Nephron progenitor cell (in vitro differentiated cells): Measurements from ENCODE around the gene RRP8.

ENCODE experiments used
- DNase-seq: peaks from one replicate; pipeline ENCODE4 v3.0.0; 2021
- H3K27ac Mint-ChIP-seq: 2 replicates; pipeline ENCODE4 v1.8.0; 2021; ENCODE audit warnings: mild to moderate bottlenecking, moderate library complexity, mixed read lengths
- H3K27me3 Mint-ChIP-seq: 2 replicates; pipeline ENCODE4 v1.8.0; 2021; ENCODE audit warnings: mild to moderate bottlenecking, low read depth, mixed read lengths; ENCODE audit not compliant: poor library complexity
- H3K36me3 Mint-ChIP-seq: 2 replicates; pipeline ENCODE4 v1.8.0; 2021; ENCODE audit warnings: low read depth, mixed read lengths
- H3K4me1 Mint-ChIP-seq: 2 replicates; pipeline ENCODE4 v1.8.0; 2021; ENCODE audit warnings: mixed read lengths
- H3K4me3 Mint-ChIP-seq: 2 replicates; pipeline ENCODE4 v1.8.0; 2021; ENCODE audit warnings: mild to moderate bottlenecking, moderate library complexity, mixed read lengths
- H3K9me3 Mint-ChIP-seq: 2 replicates; pipeline ENCODE4 v1.8.0; 2021; ENCODE audit warnings: mild to moderate bottlenecking, moderate library complexity, mixed read lengths
- CTCF ChIP-seq: fragments of 200-600 bp; sonication (generic); IDR thresholded peaks from 2 replicates; pipeline ENCODE4 v1.5.0; 2021; ENCODE audit warnings: antibody characterized with exemption

Gene RRP8

GRCh38 chr11:6584528-6584927 is 18.9 kb downstream of the RRP8 start:
- peaks cover 4% of the 10 kb centered on the region for H3K27me3 Mint-ChIP-seq
- no peak for DNase-seq
- peaks cover 70% of the 10 kb centered on the region for H3K36me3 Mint-ChIP-seq
- TF ChIP-seq CTCF, result no peak
- H3K4me3 Mint-ChIP-seq, result no peak overlapping the region
- H3K4me1 Mint-ChIP-seq, result no peaks in the 10 kb centered on the region
- peaks cover 43% of the 10 kb centered on the region for H3K9me3 Mint-ChIP-seq
- H3K27ac Mint-ChIP-seq, result no peak overlapping the region

DNA sequence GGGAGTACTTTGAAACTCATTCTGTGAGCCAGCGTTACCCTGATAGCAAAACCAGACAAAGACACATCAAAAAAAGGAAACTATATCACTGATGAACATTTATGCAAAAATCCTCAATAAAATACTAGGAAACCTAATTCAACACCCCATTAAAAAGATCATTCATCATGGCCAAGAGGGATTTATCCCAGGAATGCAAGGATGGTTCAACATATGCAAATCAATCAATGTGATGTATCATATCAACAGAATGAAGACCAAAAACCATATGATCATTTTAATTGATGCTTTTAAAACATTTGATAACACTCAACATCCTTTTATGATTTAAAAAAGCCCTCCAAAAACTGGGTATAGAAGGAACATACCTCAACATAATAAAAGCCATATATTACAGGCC is 19.8 kb downstream of the RRP8 start:
- Mint-ChIP-seq H3K36me3 (peaks cover 63% of the 10 kb centered on the region), H3K27ac (no peak overlapping the region), H3K27me3 (peaks cover 4% of the 10 kb centered on the region), H3K9me3 (peaks cover 43% of the 10 kb centered on the region), H3K4me1 (no peaks in the 10 kb centered on the region), H3K4me3 (no peak overlapping the region)
- DNase-seq, result no peak
- TF ChIP-seq CTCF, result no peak

DNA sequence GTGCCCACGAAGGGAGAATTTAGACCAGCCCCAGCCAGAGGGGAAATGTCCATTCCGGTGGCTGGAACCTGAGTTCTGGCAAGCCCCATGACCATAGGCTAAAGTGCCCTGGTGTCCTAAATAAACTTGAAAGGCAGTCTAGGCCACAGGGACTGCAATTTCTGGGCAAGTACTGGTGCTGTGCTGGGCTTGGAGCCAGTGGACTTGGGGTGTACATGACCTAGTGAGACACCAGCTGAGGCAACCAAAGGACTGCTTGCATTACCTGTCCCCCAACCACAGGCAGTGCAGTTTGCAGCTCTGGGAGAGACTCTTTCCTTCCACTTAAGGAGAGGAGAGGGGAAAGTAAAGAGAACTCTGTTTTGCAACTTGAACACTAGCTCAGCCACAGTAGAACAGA is 23.7 kb downstream of the RRP8 start:
- no peak for TF ChIP-seq CTCF
- H3K4me3 Mint-ChIP-seq, result no peak overlapping the region
- no peak overlapping the region for H3K27ac Mint-ChIP-seq
- H3K4me1 Mint-ChIP-seq, result no peaks in the 10 kb centered on the region
- H3K9me3 Mint-ChIP-seq, result peaks cover 38% of the 10 kb centered on the region
- DNase-seq, result no peak
- peaks cover 43% of the 10 kb centered on the region for H3K36me3 Mint-ChIP-seq
- peaks cover 7% of the 10 kb centered on the region for H3K27me3 Mint-ChIP-seq

DNA sequence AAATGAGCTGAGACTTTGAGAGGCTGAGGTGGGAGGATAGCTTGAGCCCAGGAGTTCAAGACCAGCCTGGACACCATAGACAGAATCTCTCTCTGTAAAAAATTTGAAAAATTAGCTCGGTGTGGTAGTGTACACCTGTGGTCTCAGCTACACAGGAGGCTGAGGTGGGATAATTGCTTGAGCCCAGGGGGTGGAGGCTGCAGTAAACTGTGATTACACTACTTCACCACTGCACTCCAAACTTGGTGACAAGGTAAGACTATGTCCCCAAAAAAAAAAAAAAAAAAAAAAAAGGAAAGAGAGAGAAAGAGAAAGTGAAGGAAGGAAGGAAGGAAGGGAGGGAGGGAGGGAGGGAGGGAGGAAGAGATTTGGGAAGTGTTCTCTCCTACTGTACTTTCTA is 25.3 kb downstream of the RRP8 start:
- peaks cover 22% of the 10 kb centered on the region for H3K9me3 Mint-ChIP-seq
- DNase-seq, result no peak

GRCh38 chr11:6576471-6577373 is 26.7 kb downstream of the RRP8 start:
- Mint-ChIP-seq H3K27me3 (peaks cover 4% of the 10 kb centered on the region), H3K27ac (no peak overlapping the region), H3K9me3 (peaks cover 8% of the 10 kb centered on the region), H3K4me1 (no peaks in the 10 kb centered on the region), H3K36me3 (peaks cover 28% of the 10 kb centered on the region), H3K4me3 (no peak overlapping the region)
- no peak for DNase-seq
- TF ChIP-seq CTCF, result no peak

More for the DNA sequence above, 25.3 kb downstream of the RRP8 start:
- H3K36me3 Mint-ChIP-seq, result peaks cover 27% of the 10 kb centered on the region
- no peaks in the 10 kb centered on the region for H3K4me1 Mint-ChIP-seq
- H3K27me3 Mint-ChIP-seq, result peaks cover 7% of the 10 kb centered on the region
- H3K27ac Mint-ChIP-seq, result no peak overlapping the region
- no peak for TF ChIP-seq CTCF
- H3K4me3 Mint-ChIP-seq, result no peak overlapping the region
